ENCODE results near the gene PI4KA. TPM values are rescaled to one million over a fixed set of nuclear protein-coding genes. Genes with fewer than 3 reads are reported as not detected.
A peak's percentile ranks its signal among the peaks of the same experiment; 100 is the strongest.

PI4KA gene
- total and polyA plus RNA-seq, 2 of the 13 experiments (the other 11 are each of a cell fraction or from before 2014, with no cell fraction given), result 27.4 to 56.4 TPM

- TF ChIP-seq FOSL1 (CRISPR knock-in tag; IDR thresholded peaks at IDR 0.05; ENCODE audit: borderline replicate concordance) (no peak), HOXA9 (CRISPR knock-in tag; IDR thresholded peaks at IDR 0.05; ENCODE audit: borderline replicate concordance) (0 out of 2 replicates have a peak, but pooled peaks have one; percentile 60), ZNF430 (CRISPR knock-in tag; IDR thresholded peaks at IDR 0.05) (peak; percentile 78; the same call in 1 of the 2 replicates), ZNF446 (CRISPR knock-in tag; IDR thresholded peaks at IDR 0.05) (0 out of 2 replicates have a peak, but pooled peaks have one; percentile 39), KMT2A (CRISPR knock-in tag; IDR thresholded peaks at IDR 0.05) (peak; percentile 49; the same call in 1 of the 2 replicates), TGIF2 (CRISPR knock-in tag; IDR thresholded peaks at IDR 0.05) (0 out of 2 replicates have a peak, but pooled peaks have one; percentile 61)
Measured at GRCh38 chr22:20857838-20858614, 585 bp downstream of the PI4KA start (continued).

GRCh38 chr22:20857247-20857643 lies 1.4 kb downstream of the PI4KA start:
- Histone ChIP-seq H3K4me1 (ENCODE audit: insufficient read depth, low read length) (peaks cover 63% of the 10 kb centered on the region), H3K9me3 (ENCODE audit: low read length) (no peaks in the 10 kb centered on the region), H3K27ac (ENCODE audit: extremely low read length, insufficient read depth, low read length) (peak overlapping the region; percentile 67), H4K20me1 (ENCODE audit: insufficient read depth, low read length) (peaks cover 17% of the 10 kb centered on the region; the same call in 1 of the 2 replicates), H3K36me3 (replicated peaks in 1 of 2; ENCODE audit: control insufficient read depth in 1 of 2, insufficient read depth in 2 of 2, low read length in 2 of 2) (no peaks in the 10 kb centered on the region), H3K4me2 (ENCODE audit: low read depth, low read length) (peak overlapping the region; percentile 88), H3K9ac (ENCODE audit: insufficient read depth, low read depth, low read length) (peak overlapping the region; percentile 72), H3K27me3 (ENCODE audit: control insufficient read depth in 1 of 2, insufficient read depth in 2 of 2, low read length in 2 of 2) (no peaks in the 10 kb centered on the region; a peak in 1 of 5 replicates), H3K4me3 (replicated peaks in 1 of 3; ENCODE audit: insufficient read depth in 1 of 3, low read depth in 2 of 3, low read length in 3 of 3) (peak overlapping the region; percentile 79 to 84 (median 82)), H3K79me2 (ENCODE audit: insufficient read depth, low read length) (peaks cover 61% of the 10 kb centered on the region), H2AFZ (ENCODE audit: low read length) (no peak overlapping the region)
- TF ChIP-seq ATF7-NPFF (CRISPR knock-in tag; IDR thresholded peaks at IDR 0.05; ENCODE audit: low read depth) (no peak), ZFX (CRISPR knock-in tag; IDR thresholded peaks at IDR 0.05; ENCODE audit: low read depth) (0 out of 2 replicates have a peak, but pooled peaks have one; percentile 17), STAT6 (CRISPR knock-in tag; IDR thresholded peaks at IDR 0.05; ENCODE audit: borderline replicate concordance) (no peak)
- 5% methylated on average over 7 of the region's 7 CpGs for WGBS (ENCODE audit: low lambda C conversion rate)
- no peak for FAIRE-seq
- ChIA-PET CTCF (ENCODE audit: low intra/inter-chr PET ratio, low total read pairs) (no interaction called here), POLR2A (interaction anchor here (0.7 to 2.4 kb wide), 4 partner anchors 10 to 83 kb away, joined by 3 to 10 read pairs (median 4); partner anchors contain the start of gene SERPIND1)
- no peak for DNase-seq (ENCODE audit: low spot score)
- intact Hi-C loops (cut with micrococcal nuclease; ENCODE audit: unreplicated experiment) (loop anchor here (5.0 kb wide), 1 partner anchor 80 kb away; no protein-coding TSS in a partner anchor), in situ Hi-C loops (cut with HindIII; ENCODE audit: extremely low pct_ligation_motif_present, low pct_unique_long_range_greater_than_20kb) (loop anchor here (10.0 kb wide), 1 partner anchor 62 kb away; no protein-coding TSS in a partner anchor)
- no TSS peak for BruUV-seq (replicated peaks)
- ATAC-seq, result no peak

All from HepG2 (cell line).